HepG2 (cell line): ENCODE measurements around the gene STRBP.

Experiments
- EZH2 ChIP-seq: conservative IDR thresholded peaks from 2 replicates; pipeline ENCODE4 v1.6.1; 2012; ENCODE audit warnings: mild to moderate bottlenecking, low read depth, low read length, moderate library complexity
- FOXP1 ChIP-seq, 2 experiments: fragments of 450-650 bp in 1 of 2; IDR thresholded peaks; 2 replicates each; pipeline ENCODE4 v1.6.1; 2017 to 2018; ENCODE audit warnings: antibody characterized with exemption in 1 of 2
- POLR2A ChIP-seq, 2 experiments: IDR thresholded peaks; 2 replicates each; pipeline ENCODE4 v1.6.1; 2011; ENCODE audit warnings: low read depth in 2 of 2, low read length in 2 of 2, mild to moderate bottlenecking in 1 of 2, moderate library complexity in 1 of 2; ENCODE audit not compliant: insufficient read depth in 1 of 2
- RNF2 ChIP-seq: fragments of 450-650 bp; conservative IDR thresholded peaks from 2 replicates; pipeline ENCODE4 v1.6.1; 2016; ENCODE audit warnings: low read depth
- TBL1XR1 ChIP-seq: fragments of 150-350 bp; IDR thresholded peaks from 2 replicates; pipeline ENCODE4 v1.6.1; 2014; ENCODE audit warnings: borderline replicate concordance, low read length; ENCODE audit not compliant: partially characterized antibody
- TF ChIP-seq, protein P1 (sequence below): sonication (generic); formaldehyde crosslinking; IDR thresholded peaks from 2 replicates; pipeline ENCODE4 v1.9.0; 2021; ENCODE audit warnings: missing genetic modification reagents, mild to moderate bottlenecking, borderline replicate concordance
- TF ChIP-seq, protein P2 (sequence below): sonication (generic); formaldehyde crosslinking; IDR thresholded peaks from 2 replicates; pipeline ENCODE4 v1.5.0; 2020; ENCODE audit warnings: mild to moderate bottlenecking, missing genetic modification reagents, moderate library complexity
- TF ChIP-seq, protein P3 (sequence below): sonication (generic); formaldehyde crosslinking; IDR thresholded peaks from 2 replicates; pipeline ENCODE4 v1.4.0; 2020; ENCODE audit warnings: mild to moderate bottlenecking, low read depth, missing genetic modification reagents
- TF ChIP-seq, protein P4 (sequence below): sonication (generic); formaldehyde crosslinking; IDR thresholded peaks from 2 replicates; pipeline ENCODE4 v1.8.1; 2022; ENCODE audit warnings: low read depth, mild to moderate bottlenecking, missing genetic modification reagents

DNA sequence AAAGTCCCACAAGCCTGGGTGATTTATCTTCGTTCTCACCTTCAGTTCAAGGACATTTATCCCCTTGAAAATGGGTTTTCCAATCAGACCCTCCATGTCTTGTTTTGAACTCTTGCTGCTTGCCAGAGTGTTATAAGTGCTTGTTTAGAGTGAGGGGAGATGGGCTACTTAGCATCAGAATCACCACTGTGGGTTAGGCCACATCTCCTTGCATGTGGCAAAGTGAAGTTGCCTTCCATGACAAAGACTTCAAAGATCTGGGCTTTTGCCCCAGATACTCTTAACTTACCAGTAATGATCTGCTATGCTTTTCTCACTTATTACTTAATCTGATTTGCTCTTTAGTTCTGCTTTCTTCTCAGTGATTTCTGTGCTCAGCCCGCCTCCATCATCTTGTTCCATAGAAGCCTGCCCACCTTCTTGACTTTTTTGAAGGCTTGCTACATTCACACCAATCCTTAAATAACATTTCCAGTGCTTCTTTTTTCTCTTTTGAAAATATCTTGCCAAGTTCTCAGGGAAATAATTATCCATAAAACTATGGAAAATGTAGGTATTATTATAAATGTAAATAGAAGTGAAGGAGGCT is 195.9 kb downstream of the STRBP start:
- no peak for TF ChIP-seq FOXP1 (IDR thresholded peaks at IDR 0.05)
- TF ChIP-seq FOXP1 (CRISPR knock-in tag; IDR thresholded peaks at IDR 0.05): no peak
- no peak for TF ChIP-seq RNF2
- TF ChIP-seq EZH2: no peak
- TF ChIP-seq, protein P1, sequence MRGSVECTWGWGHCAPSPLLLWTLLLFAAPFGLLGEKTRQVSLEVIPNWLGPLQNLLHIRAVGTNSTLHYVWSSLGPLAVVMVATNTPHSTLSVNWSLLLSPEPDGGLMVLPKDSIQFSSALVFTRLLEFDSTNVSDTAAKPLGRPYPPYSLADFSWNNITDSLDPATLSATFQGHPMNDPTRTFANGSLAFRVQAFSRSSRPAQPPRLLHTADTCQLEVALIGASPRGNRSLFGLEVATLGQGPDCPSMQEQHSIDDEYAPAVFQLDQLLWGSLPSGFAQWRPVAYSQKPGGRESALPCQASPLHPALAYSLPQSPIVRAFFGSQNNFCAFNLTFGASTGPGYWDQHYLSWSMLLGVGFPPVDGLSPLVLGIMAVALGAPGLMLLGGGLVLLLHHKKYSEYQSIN (CRISPR knock-in tag): no peak
- TF ChIP-seq, protein P2, sequence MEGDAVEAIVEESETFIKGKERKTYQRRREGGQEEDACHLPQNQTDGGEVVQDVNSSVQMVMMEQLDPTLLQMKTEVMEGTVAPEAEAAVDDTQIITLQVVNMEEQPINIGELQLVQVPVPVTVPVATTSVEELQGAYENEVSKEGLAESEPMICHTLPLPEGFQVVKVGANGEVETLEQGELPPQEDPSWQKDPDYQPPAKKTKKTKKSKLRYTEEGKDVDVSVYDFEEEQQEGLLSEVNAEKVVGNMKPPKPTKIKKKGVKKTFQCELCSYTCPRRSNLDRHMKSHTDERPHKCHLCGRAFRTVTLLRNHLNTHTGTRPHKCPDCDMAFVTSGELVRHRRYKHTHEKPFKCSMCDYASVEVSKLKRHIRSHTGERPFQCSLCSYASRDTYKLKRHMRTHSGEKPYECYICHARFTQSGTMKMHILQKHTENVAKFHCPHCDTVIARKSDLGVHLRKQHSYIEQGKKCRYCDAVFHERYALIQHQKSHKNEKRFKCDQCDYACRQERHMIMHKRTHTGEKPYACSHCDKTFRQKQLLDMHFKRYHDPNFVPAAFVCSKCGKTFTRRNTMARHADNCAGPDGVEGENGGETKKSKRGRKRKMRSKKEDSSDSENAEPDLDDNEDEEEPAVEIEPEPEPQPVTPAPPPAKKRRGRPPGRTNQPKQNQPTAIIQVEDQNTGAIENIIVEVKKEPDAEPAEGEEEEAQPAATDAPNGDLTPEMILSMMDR (CRISPR knock-in tag): no peak
- TF ChIP-seq, protein P3, sequence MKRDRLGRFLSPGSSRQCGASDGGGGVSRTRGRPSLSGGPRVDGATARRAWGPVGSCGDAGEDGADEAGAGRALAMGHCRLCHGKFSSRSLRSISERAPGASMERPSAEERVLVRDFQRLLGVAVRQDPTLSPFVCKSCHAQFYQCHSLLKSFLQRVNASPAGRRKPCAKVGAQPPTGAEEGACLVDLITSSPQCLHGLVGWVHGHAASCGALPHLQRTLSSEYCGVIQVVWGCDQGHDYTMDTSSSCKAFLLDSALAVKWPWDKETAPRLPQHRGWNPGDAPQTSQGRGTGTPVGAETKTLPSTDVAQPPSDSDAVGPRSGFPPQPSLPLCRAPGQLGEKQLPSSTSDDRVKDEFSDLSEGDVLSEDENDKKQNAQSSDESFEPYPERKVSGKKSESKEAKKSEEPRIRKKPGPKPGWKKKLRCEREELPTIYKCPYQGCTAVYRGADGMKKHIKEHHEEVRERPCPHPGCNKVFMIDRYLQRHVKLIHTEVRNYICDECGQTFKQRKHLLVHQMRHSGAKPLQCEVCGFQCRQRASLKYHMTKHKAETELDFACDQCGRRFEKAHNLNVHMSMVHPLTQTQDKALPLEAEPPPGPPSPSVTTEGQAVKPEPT: no peak
- no peak for TF ChIP-seq POLR2A (IDR thresholded peaks at IDR 0.05; ENCODE audit: insufficient read depth in 1 of 2, low read depth in 2 of 2, low read length in 2 of 2)
- TF ChIP-seq TBL1XR1: no peak
- TF ChIP-seq, protein P4, sequence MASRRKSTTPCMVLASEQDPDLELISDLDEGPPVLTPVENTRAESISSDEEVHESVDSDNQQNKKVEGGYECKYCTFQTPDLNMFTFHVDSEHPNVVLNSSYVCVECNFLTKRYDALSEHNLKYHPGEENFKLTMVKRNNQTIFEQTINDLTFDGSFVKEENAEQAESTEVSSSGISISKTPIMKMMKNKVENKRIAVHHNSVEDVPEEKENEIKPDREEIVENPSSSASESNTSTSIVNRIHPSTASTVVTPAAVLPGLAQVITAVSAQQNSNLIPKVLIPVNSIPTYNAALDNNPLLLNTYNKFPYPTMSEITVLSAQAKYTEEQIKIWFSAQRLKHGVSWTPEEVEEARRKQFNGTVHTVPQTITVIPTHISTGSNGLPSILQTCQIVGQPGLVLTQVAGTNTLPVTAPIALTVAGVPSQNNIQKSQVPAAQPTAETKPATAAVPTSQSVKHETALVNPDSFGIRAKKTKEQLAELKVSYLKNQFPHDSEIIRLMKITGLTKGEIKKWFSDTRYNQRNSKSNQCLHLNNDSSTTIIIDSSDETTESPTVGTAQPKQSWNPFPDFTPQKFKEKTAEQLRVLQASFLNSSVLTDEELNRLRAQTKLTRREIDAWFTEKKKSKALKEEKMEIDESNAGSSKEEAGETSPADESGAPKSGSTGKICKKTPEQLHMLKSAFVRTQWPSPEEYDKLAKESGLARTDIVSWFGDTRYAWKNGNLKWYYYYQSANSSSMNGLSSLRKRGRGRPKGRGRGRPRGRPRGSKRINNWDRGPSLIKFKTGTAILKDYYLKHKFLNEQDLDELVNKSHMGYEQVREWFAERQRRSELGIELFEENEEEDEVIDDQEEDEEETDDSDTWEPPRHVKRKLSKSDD: no peak
